IMR-90 (cell line): ENCODE measurements around the gene OTUD4. TPM values are rescaled to one million over a fixed set of nuclear protein-coding genes. Genes with fewer than 3 reads are reported as not detected.
"Not testable (repeated sequence)": the region's sequence is repeated elsewhere in the genome, so short reads cannot be mapped to it uniquely, and the experiment has no call there.

Source experiments
- ATAC-seq: fragments of 200-7000 bp; cut with Tn5 transposase; 2 replicates; pipeline ENCODE4 v1.9.1; 2020; ENCODE audit warnings: low read depth, mild to moderate bottlenecking, moderate library complexity
- BruUV-seq: library from RNA; stranded (reverse); fragments of 400-500 nt; replicated peaks from 2 replicates; lab custom pipeline; 2021; lab: Mats Ljungman, UMichigan
- CTCF ChIA-PET: fragments of 300-600 bp; formaldehyde crosslinking; extraction: SDS; loops from one replicate; lab custom pipeline; 2021; ENCODE audit warnings: antibody characterized with exemption; lab: Yijun Ruan, JAX
- POLR2A ChIA-PET: fragments of 300-600 bp; sonication (Branson Sonifier 250); formaldehyde crosslinking; loops from one replicate; lab custom pipeline; 2022; ENCODE audit warnings: antibody characterized with exemption; ENCODE audit not compliant: unreplicated experiment; lab: Charles Lee
- DNase-seq: peaks from one replicate; pipeline ENCODE4 v3.0.0; 2013
- H2AFZ ChIP-seq: replicated peaks from 2 replicates; pipeline ENCODE3; 2013; ENCODE audit warnings: low read length, mild to moderate bottlenecking; ENCODE audit not compliant: poor library complexity
- H2AK5ac ChIP-seq: 2 replicates; pipeline ENCODE4 v1.6.1; 2013; ENCODE audit warnings: low read depth, low read length, inconsistent platforms
- H2AK9ac ChIP-seq: replicated peaks from 2 replicates; pipeline ENCODE3; 2013; ENCODE audit warnings: mild to moderate bottlenecking, low read depth, low read length, moderate library complexity; ENCODE audit not compliant: poor library complexity
- H2BK120ac ChIP-seq: 2 replicates; pipeline ENCODE4 v1.6.1; 2013; ENCODE audit warnings: low read depth, low read length, inconsistent platforms
- H2BK15ac ChIP-seq: 3 replicates; pipeline ENCODE4 v1.6.1; 2013; ENCODE audit warnings: low read depth, low read length, inconsistent platforms
- H2BK20ac ChIP-seq: 2 replicates; pipeline ENCODE4 v1.6.1; 2013; ENCODE audit warnings: low read depth, mild to moderate bottlenecking, inconsistent platforms, low read length, moderate library complexity
- H2BK5ac ChIP-seq: 2 replicates; pipeline ENCODE4 v1.6.1; 2013; ENCODE audit warnings: mild to moderate bottlenecking, low read depth, low read length, inconsistent platforms; ENCODE audit not compliant: poor library complexity, severe bottlenecking
- H3K14ac ChIP-seq: replicated peaks from 2 replicates; pipeline ENCODE4 v1.6.1; 2013; ENCODE audit warnings: low read depth, low read length, inconsistent platforms
- H3K18ac ChIP-seq: 2 replicates; pipeline ENCODE4 v1.6.1; 2013; ENCODE audit warnings: low read depth, low read length, control low read depth
- H3K23ac ChIP-seq: 2 replicates; pipeline ENCODE4 v1.6.1; 2013; ENCODE audit warnings: low read depth, low read length, inconsistent platforms
- H3K27ac ChIP-seq: 2 replicates; pipeline ENCODE4 v1.5.1; 2013; ENCODE audit warnings: mild to moderate bottlenecking, control low read depth, low read length; ENCODE audit not compliant: insufficient read depth
- H3K27me3 ChIP-seq: 2 replicates; pipeline ENCODE4 v1.6.1; 2013; ENCODE audit warnings: low read length; ENCODE audit not compliant: control insufficient read depth, insufficient read depth
- H3K36me3 ChIP-seq: 2 replicates; pipeline ENCODE4 v1.6.1; 2013; ENCODE audit warnings: low read length, mixed read lengths; ENCODE audit not compliant: control insufficient read depth, insufficient read depth
- H3K4ac ChIP-seq: 2 replicates; pipeline ENCODE4 v1.6.1; 2013; ENCODE audit warnings: low read depth, low read length, inconsistent platforms
- H3K4me1 ChIP-seq: 2 replicates; pipeline ENCODE4 v1.6.1; 2013; ENCODE audit warnings: low read length, mixed read lengths; ENCODE audit not compliant: control insufficient read depth, insufficient read depth
- H3K4me2 ChIP-seq: 2 replicates; pipeline ENCODE4 v1.6.1; 2013; ENCODE audit warnings: low read depth, mild to moderate bottlenecking, control low read depth, low read length, moderate library complexity
- H3K4me3 ChIP-seq: 2 replicates; pipeline ENCODE4 v1.5.1; 2013; ENCODE audit warnings: low read depth, mild to moderate bottlenecking, control low read depth, low read length, moderate library complexity; ENCODE audit not compliant: insufficient read depth
- H3K56ac ChIP-seq: 2 replicates; pipeline ENCODE4 v1.6.1; 2013; ENCODE audit warnings: low read length, inconsistent platforms; ENCODE audit not compliant: insufficient read depth; ENCODE audit errors: extremely low read depth
- H3K79me1 ChIP-seq, 2 experiments: 2 replicates each; pipeline ENCODE4 v1.6.1; 2013; ENCODE audit warnings: low read length in 2 of 2, inconsistent platforms in 1 of 2, low read depth in 1 of 2
- H3K9ac ChIP-seq: 2 replicates; pipeline ENCODE4 v1.6.1; 2013; ENCODE audit warnings: low read depth, low read length, control low read depth
- H3K9me1 ChIP-seq: 2 replicates; pipeline ENCODE4 v1.6.1; 2013; ENCODE audit warnings: low read length, inconsistent platforms; ENCODE audit not compliant: insufficient read depth
- H3K9me3 ChIP-seq: 2 replicates; pipeline ENCODE4 v1.6.1; 2013; ENCODE audit warnings: low read length; ENCODE audit not compliant: control insufficient read depth, insufficient read depth
- H4K20me1 ChIP-seq: 2 replicates; pipeline ENCODE4 v1.6.1; 2013; ENCODE audit warnings: low read length, inconsistent platforms; ENCODE audit not compliant: insufficient read depth
- H4K5ac ChIP-seq: 2 replicates; pipeline ENCODE4 v1.6.1; 2013; ENCODE audit warnings: mild to moderate bottlenecking, low read depth, low read length, control low read depth
- H4K8ac ChIP-seq, 2 experiments: 2 replicates each; pipeline ENCODE4 v1.6.1; 2013; ENCODE audit warnings: low read depth in 2 of 2, low read length in 2 of 2, control low read depth in 1 of 2, inconsistent platforms in 1 of 2
- H4K91ac ChIP-seq: 2 replicates; pipeline ENCODE4 v1.6.1; 2013; ENCODE audit warnings: low read depth, low read length, inconsistent platforms; ENCODE audit not compliant: insufficient read depth
- WGBS, 2 experiments: methylation state at CpG; one replicate each; pipeline versions ENCODE4 v1.1.5 to v1.1.7; 2013; ENCODE audit warnings: missing lambda C conversion rate in 2 of 2; ENCODE audit not compliant: insufficient read length in 1 of 2; ENCODE audit errors: extremely low coverage in 2 of 2; 5-methylcytosine and 5-hydroxymethylcytosine counted together
- dilution Hi-C: fragments of 300-500 bp; cut with HindIII; formaldehyde crosslinking; loops from one replicate; pipeline ENCODE4 v1.14.3; 2018; ENCODE audit warnings: low sequenced_read_pairs; ENCODE audit not compliant: unreplicated experiment
- in situ Hi-C: fragments of 300-500 bp; cut with MboI; formaldehyde crosslinking; loops from 3 replicates; pipeline ENCODE4 v1.14.3; 2019; ENCODE audit warnings: low sequenced_read_pairs, inconsistent platforms, mixed read lengths
- intact Hi-C: fragments of 100-400 bp; cut with micrococcal nuclease; formaldehyde crosslinking; loops from 2 replicates; pipeline ENCODE4 v1.10.0; 2022
- polyA plus RNA-seq, 3 experiments: library from polyadenylated mRNA; depleted of rRNA; stranded (reverse); fragments of >200 nt; gene quantifications; 2 replicates each; pipeline ENCODE4 v1.2.3, GENCODE V29; 2012; ENCODE audit warnings: low replicate concordance in 1 of 3
- total RNA-seq: library from RNA; depleted of rRNA; stranded (reverse); fragments of >200 nt; gene quantifications from 2 replicates; pipeline ENCODE4 v1.2.3, GENCODE V29; 2012

Gene OTUD4
- total and polyA plus RNA-seq, 2 of the 4 experiments (the other 2 are of a cell fraction): 11.0 to 12.4 TPM

DNA sequence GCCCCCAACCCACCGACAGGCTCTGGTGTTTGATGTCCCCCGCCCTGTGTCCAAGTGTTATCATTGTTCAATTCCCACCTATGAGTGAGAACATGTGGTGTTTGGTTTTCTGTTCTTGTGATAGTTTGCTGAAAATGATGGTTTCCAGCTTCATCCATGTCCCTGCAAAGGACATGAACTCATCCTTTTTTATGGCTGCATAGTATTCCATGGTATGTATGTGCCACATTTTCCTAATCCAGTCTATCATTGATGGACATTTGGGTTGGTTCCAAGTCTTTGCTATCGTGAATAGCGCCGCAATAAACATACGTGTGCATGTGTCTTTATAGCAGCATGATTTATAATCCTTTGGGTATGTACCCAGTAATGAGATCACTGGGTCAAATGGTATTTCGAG is 42.8 kb upstream of the OTUD4 start:
- H4K91ac ChIP-seq, H3K9me1 ChIP-seq, BruUV-seq, H3K4me2 ChIP-seq, POLR2A ChIA-PET, H2AFZ ChIP-seq, H3K4me1 ChIP-seq, H3K27me3 ChIP-seq, H2BK120ac ChIP-seq, H3K36me3 ChIP-seq, H3K14ac ChIP-seq, dilution Hi-C loops, H3K9ac ChIP-seq, H3K4me3 ChIP-seq, H3K18ac ChIP-seq, H4K8ac ChIP-seq, H2BK5ac ChIP-seq, CTCF ChIA-PET, H3K23ac ChIP-seq, H2BK20ac ChIP-seq, H2BK15ac ChIP-seq, H3K4ac ChIP-seq, H3K9me3 ChIP-seq, H2AK9ac ChIP-seq, H4K5ac ChIP-seq, H2AK5ac ChIP-seq, H4K20me1 ChIP-seq, H3K79me1 ChIP-seq, DNase-seq, ATAC-seq, H3K56ac ChIP-seq, intact Hi-C loops, H3K27ac ChIP-seq: not testable (repeated sequence)
- in situ Hi-C loops: loop anchor here (25.0 kb wide), 1 partner anchor 389 kb away; the partner anchor contains the start of gene MMAA
- WGBS, 2 experiments: no CpG with 5 or more reads among the region's 7 CpGs

DNA sequence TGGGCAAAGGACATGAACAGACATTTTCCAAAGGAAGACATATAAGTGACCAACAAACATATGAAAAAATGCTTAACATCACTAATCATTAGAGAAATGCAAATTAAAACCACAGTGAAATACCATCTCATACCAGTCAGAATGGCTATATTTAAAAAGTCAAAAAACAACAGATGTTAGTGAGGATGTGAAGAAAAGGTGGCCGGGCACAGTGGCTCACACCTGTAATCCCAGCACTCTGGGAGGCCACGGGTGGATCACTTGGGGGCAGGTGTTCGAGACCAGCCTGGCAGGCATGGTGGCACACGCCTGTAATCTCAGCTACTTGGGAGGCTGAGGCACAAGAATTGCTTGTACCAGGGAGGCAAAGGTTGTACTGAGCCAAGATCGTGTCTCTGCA is 41.1 kb upstream of the OTUD4 start:
- H3K4ac ChIP-seq, H3K9ac ChIP-seq, H4K8ac ChIP-seq, H3K4me2 ChIP-seq, intact Hi-C loops, H3K14ac ChIP-seq, H3K27ac ChIP-seq, H2AK5ac ChIP-seq, H3K9me1 ChIP-seq, CTCF ChIA-PET, H3K18ac ChIP-seq, H4K91ac ChIP-seq, H3K9me3 ChIP-seq, ATAC-seq, H3K79me1 ChIP-seq, H3K36me3 ChIP-seq, BruUV-seq, H3K27me3 ChIP-seq, H4K5ac ChIP-seq, dilution Hi-C loops, POLR2A ChIA-PET, H4K20me1 ChIP-seq, H3K4me3 ChIP-seq, H2AFZ ChIP-seq, H2BK5ac ChIP-seq, DNase-seq, H2BK120ac ChIP-seq, H2AK9ac ChIP-seq, H3K23ac ChIP-seq, H3K56ac ChIP-seq, H3K4me1 ChIP-seq, H2BK15ac ChIP-seq, H2BK20ac ChIP-seq: not testable (repeated sequence)
- in situ Hi-C loops: loop anchor here (25.0 kb wide), 1 partner anchor 391 kb away; the partner anchor contains the start of gene MMAA
- 83% methylated on average over 2 of the region's 5 CpGs; no CpG with 5 or more reads in 1 of the 2 experiments for WGBS, 2 experiments
